ENCODE data around the gene LRRC55. TPM values are rescaled to one million over a fixed set of nuclear protein-coding genes. Genes with fewer than 3 reads are reported as not detected.

LRRC55 gene
- total and polyA plus RNA-seq, 2 donors (not counting 3 experiments of a cell fraction or from before 2014, with no cell fraction given) = not detected

DNA sequence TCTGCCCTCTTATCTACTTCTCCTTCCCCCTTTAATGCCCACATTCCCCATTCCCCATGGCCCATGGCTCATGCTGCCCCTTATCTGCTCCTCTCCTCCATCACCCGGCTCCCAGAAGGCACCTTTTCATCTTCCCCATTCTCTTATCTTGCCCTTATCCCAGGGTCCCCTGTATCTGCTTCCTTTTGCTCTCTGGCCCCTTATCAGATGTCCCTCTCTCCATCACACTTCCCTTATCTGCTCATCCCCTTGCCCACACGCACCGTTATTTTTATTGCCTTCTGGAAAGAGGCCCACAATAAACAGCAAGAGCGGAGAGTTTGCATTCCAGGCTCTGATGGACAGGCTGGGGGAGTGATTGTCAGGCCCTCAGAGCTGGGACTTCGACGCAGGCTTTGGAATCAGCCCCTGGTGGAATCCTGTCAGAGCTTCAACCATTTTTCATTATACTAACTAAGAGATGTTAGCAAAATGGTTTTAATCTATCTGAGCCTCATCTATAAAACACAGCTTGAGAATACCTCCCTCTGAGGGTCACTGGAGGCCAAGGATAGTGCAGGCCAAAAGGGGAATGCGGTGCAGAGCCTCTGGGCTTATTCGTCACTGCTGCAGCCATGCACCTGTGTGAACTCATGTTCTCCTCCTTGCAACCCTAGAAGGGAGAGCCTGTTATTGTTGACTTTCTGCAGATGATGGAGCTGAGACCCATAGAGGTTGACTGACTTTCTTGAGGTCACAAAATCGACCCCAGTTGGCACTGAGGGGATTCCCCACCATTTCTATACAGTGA, 37.0 kb upstream of the LRRC55 start:
- Histone ChIP-seq H3K9ac (replicated peaks; ENCODE audit: extremely low read depth, insufficient read depth, low read length) (no peak overlapping the region), H3K79me2 (ENCODE audit: control insufficient read depth, insufficient read depth, low read length) (no peaks in the 10 kb centered on the region), H3K36me3 (ENCODE audit: control insufficient read depth in 2 of 2, extremely low read depth in 1 of 2, insufficient read depth in 2 of 2, low read length in 2 of 2) (no peaks in the 10 kb centered on the region), H3K4me3 (replicated peaks in 1 of 3; ENCODE audit: insufficient read depth in 1 of 3, low read depth in 1 of 3, low read length in 3 of 3) (no peak overlapping the region), H3K27me3 (ENCODE audit: control insufficient read depth in 2 of 2, insufficient read depth in 2 of 2, low read length in 2 of 2) (no peaks in the 10 kb centered on the region), H3K9me3 (replicated peaks; ENCODE audit: control insufficient read depth, insufficient read depth, low read length) (no peaks in the 10 kb centered on the region), H3K27ac (ENCODE audit: insufficient read depth, low read depth, low read length) (no peak overlapping the region), H3K9me1 (replicated peaks; ENCODE audit: control insufficient read depth, extremely low read depth, insufficient read depth, low read length) (no peaks in the 10 kb centered on the region), H3K4me2 (ENCODE audit: insufficient read depth, low read length) (no peak overlapping the region), H4K20me1 (replicated peaks; ENCODE audit: control insufficient read depth, extremely low read depth, insufficient read depth, low read length) (no peaks in the 10 kb centered on the region), H2AFZ (ENCODE audit: low read depth, low read length) (no peak overlapping the region), H3K4me1 (ENCODE audit: control insufficient read depth, extremely low read depth, insufficient read depth, low read length) (no peaks in the 10 kb centered on the region)
- CTCF ChIA-PET = interaction anchor here (1.5 kb wide), 1 partner anchor 105 kb away, joined by 5 read pairs; no protein-coding TSS in a partner anchor
- TF ChIP-seq EZH2 (IDR thresholded peaks at IDR 0.05; ENCODE audit: borderline replicate concordance, low read depth, low read length, severe bottlenecking) (no peak), FOS (IDR thresholded peaks at IDR 0.05; ENCODE audit: borderline replicate concordance, insufficient read depth, low read length) (no peak), POLR2A (IDR thresholded peaks at IDR 0.05; ENCODE audit: low read depth, low read length) (no peak), JUN (IDR thresholded peaks at IDR 0.05; ENCODE audit: borderline replicate concordance, insufficient read depth, insufficient read length, low read depth) (no peak), GATA2 (IDR thresholded peaks at IDR 0.05; ENCODE audit: insufficient read depth, insufficient read length, low read depth, low read length) (no peak), MYC (IDR thresholded peaks at IDR 0.05; ENCODE audit: low read depth, low read length) (no peak), POLR2AphosphoS5 (IDR thresholded peaks at IDR 0.05; ENCODE audit: insufficient read depth, low read depth, low read length) (no peak)
- TF ChIP-seq, protein P1, sequence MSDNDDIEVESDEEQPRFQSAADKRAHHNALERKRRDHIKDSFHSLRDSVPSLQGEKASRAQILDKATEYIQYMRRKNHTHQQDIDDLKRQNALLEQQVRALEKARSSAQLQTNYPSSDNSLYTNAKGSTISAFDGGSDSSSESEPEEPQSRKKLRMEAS (IDR thresholded peaks at IDR 0.05; ENCODE audit: insufficient read depth, insufficient read length) = no peak
- dilution Hi-C loops (cut with MboI; ENCODE audit: extremely low pct_ligation_motif_present, low sequenced_read_pairs) = no loop called here
- POLR2A ChIA-PET = no interaction called here
- no TSS peak for BruUV-seq (replicated peaks)
- FAIRE-seq = no peak
- no peak for DNase-seq (ENCODE audit: low read depth, low spot score)
- intact Hi-C loops (cut with micrococcal nuclease) = no loop called here

Measured in endothelial cell of umbilical vein (primary cell).